HG02938 (cell line): ENCODE results near the gene ANO2.
"Not testable (repeated sequence)": the region's sequence is repeated elsewhere in the genome, so short reads cannot be mapped to it uniquely, and the experiment has no call there.

ENCODE experiments used
- ATAC-seq: cut with Tn5 transposase; IDR thresholded peaks from one replicate; pipeline ENCODE4 v1.9.1; 2021; ENCODE audit warnings: mild to moderate bottlenecking, moderate library complexity; ENCODE audit not compliant: unreplicated experiment

Gene ANO2

GRCh38 chr12:5685935-5686334 is 259.1 kb downstream of the ANO2 start:
- no peak for ATAC-seq

- no peak for ATAC-seq
Measured at GRCh38 chr12:5684989-5685388, 260.1 kb downstream of the ANO2 start.

GRCh38 chr12:5682581-5682980 is 262.5 kb downstream of the ANO2 start:
- ATAC-seq: no peak

- ATAC-seq: no peak
Measured at GRCh38 chr12:5678176-5678575, 266.9 kb downstream of the ANO2 start.

- ATAC-seq: not testable (repeated sequence)
Measured at GRCh38 chr12:5669624-5670023, 275.4 kb downstream of the ANO2 start.

GRCh38 chr12:5665615-5666014 is 279.4 kb downstream of the ANO2 start:
- ATAC-seq: no peak

GRCh38 chr12:5661811-5662210 is 283.2 kb downstream of the ANO2 start:
- ATAC-seq: no peak

- ATAC-seq: no peak
Measured at GRCh38 chr12:5660238-5660637, 284.8 kb downstream of the ANO2 start.

- not testable (repeated sequence) for ATAC-seq
Measured at GRCh38 chr12:5658339-5658941, 286.6 kb downstream of the ANO2 start.

- ATAC-seq: no peak
Measured at GRCh38 chr12:5656836-5657235, 288.2 kb downstream of the ANO2 start.

- no peak for ATAC-seq
Measured at GRCh38 chr12:5655120-5655519, 289.9 kb downstream of the ANO2 start.

GRCh38 chr12:5654019-5654418 is 291.0 kb downstream of the ANO2 start:
- no peak for ATAC-seq

- no peak for ATAC-seq
Measured at GRCh38 chr12:5650829-5651461, 294.1 kb downstream of the ANO2 start.

GRCh38 chr12:5650281-5650680 is 294.8 kb downstream of the ANO2 start:
- ATAC-seq: no peak

GRCh38 chr12:5648692-5649359 is 296.2 kb downstream of the ANO2 start:
- no peak for ATAC-seq

GRCh38 chr12:5643266-5643665 is 301.8 kb downstream of the ANO2 start:
- no peak for ATAC-seq

- no peak for ATAC-seq
Measured at GRCh38 chr12:5637698-5638097, 307.4 kb downstream of the ANO2 start.

- no peak for ATAC-seq
Measured at GRCh38 chr12:5636907-5637306, 308.2 kb downstream of the ANO2 start.

- ATAC-seq: no peak
Measured at GRCh38 chr12:5633106-5633505, 312.0 kb downstream of the ANO2 start.

- ATAC-seq: no peak
Measured at GRCh38 chr12:5632453-5632852, 312.6 kb downstream of the ANO2 start.

GRCh38 chr12:5631497-5631896 is 313.6 kb downstream of the ANO2 start:
- ATAC-seq: no peak

- no peak for ATAC-seq
Measured at GRCh38 chr12:5630726-5631125, 314.3 kb downstream of the ANO2 start.
